Immature natural killer cell (primary cell): Measurements from ENCODE around the gene TTC14. TPM values are rescaled to one million over a fixed set of nuclear protein-coding genes. Genes with fewer than 3 reads are reported as not detected.
"Not testable (repeated sequence)": the region's sequence is repeated elsewhere in the genome, so short reads cannot be mapped to it uniquely, and the experiment has no call there.

Source experiments
- DNase-seq, 3 donors: peaks; one replicate each; pipeline ENCODE4 v3.0.0; 2022; ENCODE audit warnings: mixed read lengths in 1 of 3
- H3K27ac Mint-ChIP-seq, 6 donors: one replicate each; pipeline ENCODE4 v1.8.0; 2020; ENCODE audit warnings: mixed read lengths in 6 of 6, mild to moderate bottlenecking in 5 of 6, inconsistent platforms in 4 of 6, moderate library complexity in 3 of 6
- H3K27me3 Mint-ChIP-seq, 3 donors: one replicate each; pipeline ENCODE4 v1.8.0; 2020 to 2021; ENCODE audit warnings: low read depth in 3 of 3, mild to moderate bottlenecking in 3 of 3, mixed read lengths in 3 of 3, moderate library complexity in 3 of 3, inconsistent platforms in 1 of 3
- H3K36me3 Mint-ChIP-seq, 3 donors: one replicate each; pipeline ENCODE4 v1.8.0; 2020; ENCODE audit warnings: mixed read lengths in 3 of 3, inconsistent platforms in 2 of 3, mild to moderate bottlenecking in 2 of 3
- H3K4me1 Mint-ChIP-seq, 2 donors: one replicate each; pipeline ENCODE4 v1.8.0; 2020; ENCODE audit warnings: inconsistent platforms in 2 of 2, mild to moderate bottlenecking in 2 of 2, mixed read lengths in 2 of 2, moderate library complexity in 1 of 2
- H3K4me3 Mint-ChIP-seq, 5 donors: one replicate each; pipeline ENCODE4 v1.8.0; 2020; ENCODE audit warnings: mild to moderate bottlenecking in 5 of 5, mixed read lengths in 5 of 5, inconsistent platforms in 3 of 5, moderate library complexity in 3 of 5
- H3K9me3 Mint-ChIP-seq, 6 donors: one replicate each; pipeline ENCODE4 v1.8.0; 2020; ENCODE audit warnings: mild to moderate bottlenecking in 6 of 6, mixed read lengths in 6 of 6, inconsistent platforms in 4 of 6, moderate library complexity in 3 of 6
- polyA plus RNA-seq, 3 donors: library from polyadenylated mRNA; unstranded; fragments of 300-500 nt; fragmentation: Illumina TruSeq; gene quantifications; one replicate each; pipeline ENCODE4 v1.2.3, GENCODE V29; 2021

Gene TTC14
- polyA plus RNA-seq, 3 donors from 2014 or later, result 14.6 to 17.9 (median 17.7) TPM

DNA sequence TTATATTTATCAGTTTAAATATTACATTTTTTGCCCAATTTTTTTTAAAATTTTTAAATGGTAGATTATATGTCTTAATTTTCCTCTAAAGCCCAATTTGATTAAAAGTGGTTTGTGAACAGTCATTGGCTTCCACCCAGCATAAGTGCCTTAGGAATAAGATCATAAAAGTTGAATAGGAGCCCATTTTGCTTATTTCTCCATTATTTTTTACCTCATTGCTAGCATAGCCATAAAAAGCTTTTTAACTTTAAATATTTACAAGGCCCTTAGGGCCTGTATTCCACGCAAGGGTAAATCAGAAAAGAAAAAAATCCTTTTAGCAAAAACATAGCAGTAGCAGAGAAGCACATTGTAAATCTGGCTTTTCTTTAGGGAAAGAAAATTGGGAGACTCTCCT is 9.0 kb downstream of the TTC14 start:
- Mint-ChIP-seq H3K4me1 (peaks cover 3 to 4% of the 10 kb centered on the region in 2 donors), H3K36me3 (peaks cover 23 to 54% (median 34%) of the 10 kb centered on the region in 3 donors), H3K27me3 (peaks cover 0 to 3% (median 3%) of the 10 kb centered on the region in 3 donors), H3K9me3 (no peaks in the 10 kb centered on the region), H3K4me3 (no peak overlapping the region), H3K27ac (no peak overlapping the region)
- no peak for DNase-seq

DNA sequence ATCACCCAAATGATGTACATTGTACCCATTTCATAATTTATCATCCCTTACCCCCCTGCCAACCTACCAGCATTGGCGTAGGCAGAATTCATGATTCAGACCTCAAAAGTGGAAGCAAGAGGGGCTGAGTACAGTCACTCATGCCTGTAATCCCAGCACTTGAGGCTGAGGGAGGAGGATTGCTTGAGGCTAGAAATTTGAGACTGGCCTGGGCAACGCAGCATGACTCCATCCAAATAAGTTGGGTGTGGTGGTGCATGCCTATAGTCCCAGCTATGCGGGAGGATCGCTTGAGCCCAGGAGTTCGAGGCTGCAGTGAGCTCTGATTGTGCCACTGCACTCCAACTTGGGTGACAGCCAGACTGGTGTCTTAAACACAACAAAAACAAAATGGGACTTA is 10.4 kb downstream of the TTC14 start:
- H3K36me3 Mint-ChIP-seq, result peaks cover 19 to 43% (median 31%) of the 10 kb centered on the region in 3 donors
- no peak overlapping the region for H3K4me3 Mint-ChIP-seq
- H3K4me1 Mint-ChIP-seq, result peaks cover 0 to 2% of the 10 kb centered on the region in 2 donors
- H3K27ac Mint-ChIP-seq, result no peak overlapping the region
- H3K9me3 Mint-ChIP-seq, result no peaks in the 10 kb centered on the region
- peaks cover 0 to 3% (median 3%) of the 10 kb centered on the region in 3 donors for H3K27me3 Mint-ChIP-seq
- no peak for DNase-seq

DNA sequence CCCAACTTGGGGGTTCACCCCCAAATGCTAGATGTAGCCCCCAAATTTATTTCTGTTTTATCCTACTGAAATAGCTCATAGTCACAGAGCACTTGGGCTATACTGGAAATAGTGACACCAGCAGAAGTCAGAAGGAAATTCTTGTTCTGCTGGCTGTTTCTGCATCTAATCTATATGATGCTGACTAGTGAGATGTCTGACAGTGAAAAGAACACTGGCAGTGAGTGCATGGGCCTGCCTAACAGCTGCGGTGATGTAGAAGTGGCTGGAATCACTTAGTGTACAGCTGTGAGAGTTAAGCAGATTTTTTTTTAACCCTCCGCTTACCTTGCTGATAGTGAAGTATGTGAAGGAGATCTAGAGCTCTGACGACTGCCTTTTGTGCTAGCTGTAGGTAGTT is 14.0 kb downstream of the TTC14 start:
- peak overlapping the region in 3 of 6 donors; percentile 16 to 62 (median 58) for H3K27ac Mint-ChIP-seq

DNA sequence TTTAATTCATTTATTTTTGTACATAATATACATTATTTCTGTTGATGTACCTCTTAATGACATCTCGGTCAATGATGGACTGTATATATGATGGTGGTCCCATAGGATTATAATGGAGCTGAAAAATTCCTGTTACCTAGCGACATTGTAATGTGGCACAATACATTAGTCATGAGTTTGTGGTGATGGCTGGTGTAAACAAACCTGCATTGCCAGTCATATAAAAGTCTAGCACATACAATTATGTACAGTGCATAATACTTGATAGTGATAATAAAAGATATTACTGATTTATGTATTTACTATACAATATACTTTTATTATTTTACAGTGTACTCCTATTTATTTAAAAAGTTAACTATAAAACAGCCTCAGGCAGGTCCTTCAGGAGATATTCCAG is 15.1 kb downstream of the TTC14 start:
- H3K27ac Mint-ChIP-seq, result no peak overlapping the region
- no peak for DNase-seq
- H3K9me3 Mint-ChIP-seq, result no peaks in the 10 kb centered on the region
- no peaks in the 10 kb centered on the region for H3K4me1 Mint-ChIP-seq
- peaks cover 0 to 3% (median 3%) of the 10 kb centered on the region in 3 donors for H3K27me3 Mint-ChIP-seq
- H3K4me3 Mint-ChIP-seq, result no peak overlapping the region
- H3K36me3 Mint-ChIP-seq, result peaks cover 5 to 13% (median 5%) of the 10 kb centered on the region in 3 donors

More for the DNA sequence above, 14.0 kb downstream of the TTC14 start:
- no peaks in the 10 kb centered on the region for H3K4me1 Mint-ChIP-seq
- H3K4me3 Mint-ChIP-seq, result no peak overlapping the region
- no peaks in the 10 kb centered on the region for H3K9me3 Mint-ChIP-seq
- peaks cover 0 to 3% (median 3%) of the 10 kb centered on the region in 3 donors for H3K27me3 Mint-ChIP-seq
- H3K36me3 Mint-ChIP-seq, result peaks cover 3 to 20% (median 12%) of the 10 kb centered on the region in 3 donors
- no peak for DNase-seq

DNA sequence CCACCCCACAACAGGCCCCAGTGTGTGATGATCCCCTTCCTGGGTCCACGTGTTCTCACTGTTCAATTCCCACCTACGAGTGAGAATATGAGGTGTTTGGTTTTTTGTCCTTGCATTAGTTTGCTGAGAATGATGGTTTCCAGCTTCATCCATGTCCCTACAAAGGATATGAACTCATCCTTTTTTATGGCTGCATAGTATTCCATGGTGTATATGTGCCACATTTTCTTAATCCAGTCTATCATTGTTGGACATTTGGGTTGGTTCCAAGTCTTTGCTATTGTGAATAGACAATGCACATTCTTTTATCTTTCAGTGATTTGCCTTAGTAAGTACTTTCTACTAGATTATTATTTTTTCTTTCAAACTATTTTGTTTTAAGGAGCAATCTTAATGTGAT is 16.6 kb downstream of the TTC14 start:
- not testable (repeated sequence) for H3K27ac Mint-ChIP-seq, H3K9me3 Mint-ChIP-seq, H3K4me3 Mint-ChIP-seq, DNase-seq, H3K4me1 Mint-ChIP-seq, H3K27me3 Mint-ChIP-seq
- H3K36me3 Mint-ChIP-seq, result peaks cover 0 to 12% (median 5%) of the 10 kb centered on the region in 3 donors

DNA sequence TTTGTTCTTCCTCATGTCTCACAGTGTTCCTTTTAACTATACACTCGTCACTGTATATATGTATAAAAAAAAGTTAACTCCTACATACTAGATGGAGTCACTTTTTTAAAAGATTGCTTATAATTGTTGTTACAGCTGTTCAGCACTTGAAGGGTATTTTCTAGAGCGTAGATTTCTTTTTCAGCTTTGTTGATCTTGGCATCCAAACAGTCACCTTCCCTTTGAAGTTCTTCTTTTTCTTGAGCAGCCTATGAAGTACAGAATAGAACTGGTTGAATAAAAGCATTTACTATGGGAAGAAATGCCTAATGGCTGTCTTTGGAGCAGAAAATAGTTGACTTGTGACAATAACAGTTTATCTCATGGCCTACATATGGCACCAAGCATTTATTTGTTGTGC is 17.8 kb downstream of the TTC14 start:
- Mint-ChIP-seq H3K4me1 (no peaks in the 10 kb centered on the region), H3K27me3 (peaks cover 0 to 3% (median 0%) of the 10 kb centered on the region in 3 donors), H3K9me3 (no peaks in the 10 kb centered on the region), H3K4me3 (no peak overlapping the region), H3K36me3 (peaks cover under 1 to 16% (median 15%) of the 10 kb centered on the region in 3 donors), H3K27ac (no peak overlapping the region)
- DNase-seq, result no peak

DNA sequence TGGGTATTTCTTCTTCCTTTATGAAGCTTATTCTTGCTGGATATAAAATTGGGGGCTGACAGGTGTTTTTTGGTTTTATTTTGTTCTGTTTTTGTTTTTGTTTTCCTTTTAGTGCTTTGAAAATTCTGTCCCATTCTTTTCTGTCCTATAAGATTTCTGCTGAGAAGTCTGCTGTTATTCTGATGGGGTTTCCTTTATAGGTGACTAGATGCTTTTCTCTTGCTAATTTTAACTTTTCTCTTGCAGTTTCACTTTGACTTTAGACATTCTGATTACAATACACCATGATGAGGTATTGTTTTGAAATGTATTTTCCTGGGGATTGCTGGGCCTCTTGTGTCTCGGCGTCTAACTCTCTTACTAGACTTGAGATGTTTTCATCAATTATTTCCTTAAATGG is 22.8 kb downstream of the TTC14 start:
- Mint-ChIP-seq H3K9me3 (no peaks in the 10 kb centered on the region), H3K4me3 (no peak overlapping the region), H3K27ac (no peak overlapping the region), H3K4me1 (peaks cover 0 to 2% of the 10 kb centered on the region in 2 donors), H3K36me3 (peaks cover 9 to 27% (median 25%) of the 10 kb centered on the region in 3 donors), H3K27me3 (peaks cover 0 to 3% (median 0%) of the 10 kb centered on the region in 3 donors)
- no peak for DNase-seq

DNA sequence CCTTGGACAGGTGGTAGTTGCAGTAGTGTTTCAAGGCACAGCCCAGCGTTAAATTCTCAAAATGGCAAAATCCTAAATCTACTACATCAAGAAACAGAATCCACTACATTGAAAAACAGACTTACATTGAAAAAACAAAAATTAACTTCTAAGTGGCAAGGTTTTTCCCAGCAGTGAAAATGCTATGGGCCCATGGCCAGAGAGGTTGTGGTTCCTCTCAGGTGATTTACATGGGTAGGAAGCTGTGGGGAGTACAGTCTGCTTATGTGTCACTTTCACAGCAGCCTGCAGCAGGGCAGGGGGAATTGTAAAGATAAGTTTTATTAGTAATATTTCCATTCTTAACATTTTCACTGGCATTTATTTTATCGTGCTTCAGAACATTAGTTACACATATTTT is 24.9 kb downstream of the TTC14 start:
- Mint-ChIP-seq H3K36me3 (peaks cover 9 to 28% (median 27%) of the 10 kb centered on the region in 3 donors), H3K9me3 (no peaks in the 10 kb centered on the region), H3K4me1 (peaks cover 0 to 2% of the 10 kb centered on the region in 2 donors), H3K4me3 (no peak overlapping the region), H3K27ac (no peak overlapping the region), H3K27me3 (peaks cover 0 to 4% (median 3%) of the 10 kb centered on the region in 3 donors)
- no peak for DNase-seq

DNA sequence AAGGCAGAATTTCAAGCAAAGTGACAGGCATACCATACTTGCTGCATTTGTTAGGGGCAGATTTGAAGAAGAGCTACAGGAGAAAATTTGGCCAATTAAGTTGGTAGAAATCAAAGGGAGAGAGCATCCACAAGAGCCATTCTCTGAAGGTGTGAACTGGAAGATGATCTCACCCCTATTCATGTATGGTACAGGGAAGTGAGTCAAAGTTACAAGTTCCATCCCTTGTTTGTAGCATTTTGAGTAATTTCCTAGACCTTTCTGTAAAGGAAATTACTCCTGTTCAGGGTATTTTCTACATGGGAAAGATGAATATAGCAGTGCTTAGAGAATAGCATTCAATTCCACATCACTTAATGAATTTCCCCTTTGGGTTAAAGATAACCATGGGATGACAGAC is 28.4 kb downstream of the TTC14 start:
- no peak for DNase-seq
- Mint-ChIP-seq H3K4me3 (no peak overlapping the region), H3K4me1 (peaks cover 0 to 2% of the 10 kb centered on the region in 2 donors), H3K9me3 (peaks cover 0 to 4% (median 0%) of the 10 kb centered on the region in 6 donors), H3K27me3 (peaks cover 0 to 12% (median 2%) of the 10 kb centered on the region in 3 donors), H3K36me3 (peaks cover 3 to 7% (median 4%) of the 10 kb centered on the region in 3 donors), H3K27ac (no peak overlapping the region)

DNA sequence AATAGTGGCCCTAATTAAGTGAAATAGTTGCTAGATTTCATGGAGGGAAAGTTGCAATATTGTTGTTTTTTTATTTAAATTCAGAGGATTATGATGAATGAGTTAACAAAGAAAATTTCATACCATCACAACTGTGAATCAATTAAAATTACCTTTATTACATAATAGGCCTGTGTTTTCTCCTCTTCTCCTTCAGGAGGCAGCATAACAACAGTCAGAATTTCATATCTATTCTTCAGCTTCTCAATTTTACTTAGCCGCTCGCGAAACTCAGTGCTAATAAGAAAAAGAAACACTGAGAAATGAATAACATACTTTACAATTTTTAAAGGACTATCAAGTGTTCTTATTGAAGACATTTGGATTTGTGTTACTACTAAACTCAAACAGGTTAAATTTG is 29.4 kb downstream of the TTC14 start:
- no peak for DNase-seq
- Mint-ChIP-seq H3K27me3 (peaks cover 2 to 15% (median 2%) of the 10 kb centered on the region in 3 donors), H3K27ac (no peak overlapping the region), H3K36me3 (peaks cover 0 to 3% (median 0%) of the 10 kb centered on the region in 3 donors), H3K4me1 (no peaks in the 10 kb centered on the region), H3K4me3 (no peak overlapping the region), H3K9me3 (peaks cover 0 to 6% (median under 1%) of the 10 kb centered on the region in 6 donors)

DNA sequence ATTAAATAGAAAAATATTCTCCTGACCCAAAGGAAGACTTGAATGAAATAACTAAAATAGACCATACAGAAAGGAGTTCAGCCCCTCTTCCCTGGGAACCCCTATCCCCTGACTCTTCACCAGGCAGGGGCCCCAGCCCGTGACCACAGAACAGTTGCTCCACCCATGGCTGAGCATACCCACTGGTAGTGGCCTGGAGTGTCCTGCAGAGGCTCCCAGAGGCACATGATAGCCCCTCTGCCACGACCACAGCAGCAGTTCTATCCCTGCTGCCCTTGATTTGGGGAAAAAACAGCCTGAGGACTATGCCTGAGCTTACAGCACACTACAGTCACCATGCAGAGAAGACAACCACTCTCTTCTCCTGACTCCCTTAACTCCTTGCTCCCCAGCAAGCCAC is 31.8 kb downstream of the TTC14 start:
- Mint-ChIP-seq H3K4me1 (no peaks in the 10 kb centered on the region), H3K9me3 (peaks cover 0 to 6% (median 2%) of the 10 kb centered on the region in 6 donors), H3K27ac (no peak overlapping the region), H3K27me3 (peaks cover 5 to 24% (median 6%) of the 10 kb centered on the region in 3 donors), H3K36me3 (peaks cover 0 to 3% (median 0%) of the 10 kb centered on the region in 3 donors), H3K4me3 (no peak overlapping the region)
- no peak for DNase-seq

DNA sequence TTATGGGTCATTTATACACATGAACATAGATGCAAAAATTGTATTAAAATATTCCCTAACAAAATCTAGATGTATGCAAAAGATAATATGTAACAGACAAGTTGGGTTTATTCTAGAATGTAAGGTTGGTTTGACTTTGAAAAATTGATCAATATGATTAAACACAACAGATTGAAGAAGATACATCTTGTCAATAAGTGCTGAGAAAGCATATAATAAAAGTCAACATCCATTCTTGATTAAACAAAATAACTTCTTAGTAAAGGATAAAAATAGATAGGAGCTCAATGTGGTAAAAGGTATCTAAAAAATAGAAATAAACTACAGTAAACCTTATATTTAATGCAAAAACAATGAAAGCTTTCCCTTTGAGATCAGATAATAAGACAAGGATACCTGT is 39.0 kb downstream of the TTC14 start:
- Mint-ChIP-seq H3K4me3 (no peak overlapping the region), H3K9me3 (peaks cover 0 to 6% (median under 1%) of the 10 kb centered on the region in 6 donors), H3K36me3 (no peaks in the 10 kb centered on the region), H3K27ac (no peak overlapping the region), H3K4me1 (no peaks in the 10 kb centered on the region), H3K27me3 (peaks cover 9 to 20% (median 9%) of the 10 kb centered on the region in 3 donors)
- no peak for DNase-seq

DNA sequence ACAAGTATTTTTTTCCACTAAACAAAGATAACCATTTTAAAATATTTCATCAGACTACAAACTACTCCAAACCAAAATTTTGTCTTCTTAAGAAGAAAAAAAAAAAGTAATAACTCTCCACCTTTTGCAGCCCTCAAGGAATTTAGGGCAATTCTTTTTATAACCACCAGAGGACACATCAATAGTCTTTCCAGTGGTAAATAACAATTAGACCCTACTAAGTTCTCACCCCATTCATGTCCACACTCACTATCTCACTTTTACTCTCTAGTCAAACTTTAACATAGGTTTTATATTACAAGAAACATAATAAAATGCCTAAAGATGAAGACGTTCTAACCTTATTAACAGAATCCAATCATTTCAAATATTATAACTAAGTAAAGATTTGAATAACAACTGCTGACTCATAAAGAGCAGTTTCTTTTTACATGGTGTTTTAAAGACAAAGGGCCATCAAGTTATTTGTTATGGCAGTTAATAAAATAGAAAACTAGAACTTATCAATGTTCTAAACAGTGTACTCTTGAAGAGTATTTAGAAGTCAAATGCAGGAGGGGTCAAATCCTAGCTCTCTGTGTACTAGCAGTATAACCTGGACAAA is 44.3 kb downstream of the TTC14 start:
- DNase-seq, result no peak
- Mint-ChIP-seq H3K27me3 (peaks cover 2 to 4% (median 2%) of the 10 kb centered on the region in 3 donors), H3K4me3 (no peak overlapping the region), H3K9me3 (peaks cover 0 to 6% (median 0%) of the 10 kb centered on the region in 6 donors), H3K27ac (no peak overlapping the region), H3K4me1 (no peaks in the 10 kb centered on the region), H3K36me3 (no peaks in the 10 kb centered on the region)

DNA sequence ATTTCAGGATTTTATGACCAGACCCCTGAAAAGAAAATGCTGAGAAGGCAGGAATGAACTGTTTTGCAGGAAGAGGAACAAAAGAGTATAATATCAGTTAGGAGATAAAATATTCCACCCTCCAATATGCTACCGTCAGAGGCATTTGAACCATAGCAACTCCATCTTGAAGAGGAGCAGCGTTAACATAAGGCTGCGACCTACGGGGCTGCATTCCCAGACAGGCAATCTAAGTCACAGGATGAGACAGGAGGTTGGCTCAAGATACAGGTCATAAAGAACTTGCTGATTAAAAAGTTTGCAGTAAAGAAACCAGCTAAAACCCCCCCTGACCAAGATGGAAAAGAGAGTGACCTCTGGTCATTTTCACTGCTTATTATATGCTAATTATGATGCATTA is 54.4 kb downstream of the TTC14 start:
- Mint-ChIP-seq H3K36me3 (peaks cover 0 to 4% (median 3%) of the 10 kb centered on the region in 3 donors), H3K9me3 (peaks cover 0 to 2% (median 0%) of the 10 kb centered on the region in 6 donors), H3K4me1 (no peaks in the 10 kb centered on the region), H3K27ac (no peak overlapping the region), H3K27me3 (peaks cover 0 to 8% (median 2%) of the 10 kb centered on the region in 3 donors), H3K4me3 (no peak overlapping the region)
- DNase-seq, result no peak
